Tibial artery (tissue), 4 donors: ENCODE results near the gene SOX30.
"Not testable (repeated sequence)": the region's sequence is repeated elsewhere in the genome, so short reads cannot be mapped to it uniquely, and the experiment has no call there.

Experiments used
- DNase-seq, 2 donors: peaks; one replicate each; pipeline ENCODE4 v3.0.0-alpha.2; 2019
- H3K27ac ChIP-seq, 2 donors: fragments of 200-600 bp; sonication (generic) in 1 of 2; 1 replicate in 1 of 2; 2 replicates in 1 of 2; pipeline ENCODE4 v1.5.1; 2018 to 2019; ENCODE audit warnings: mild to moderate bottlenecking in 1 of 2
- H3K27me3 ChIP-seq, 2 donors: fragments of 200-600 bp; sonication (generic) in 1 of 2; one replicate each; pipeline versions ENCODE4 v1.5.1 to v1.6.0; 2016 to 2019
- H3K36me3 ChIP-seq, 3 donors: fragments of 200-600 bp; sonication (generic) in 2 of 3; one replicate each; pipeline ENCODE4 v1.5.1; 2016 to 2019; ENCODE audit warnings: mild to moderate bottlenecking in 2 of 3
- H3K4me1 ChIP-seq, 4 donors: fragments of 200-600 bp; sonication (generic) in 2 of 4; 1 replicate in 3 of 4; 2 replicates in 1 of 4; pipeline ENCODE4 v1.5.1; 2016 to 2019
- H3K4me3 ChIP-seq, 2 donors: fragments of 200-600 bp; sonication (generic) in 1 of 2; 1 replicate in 1 of 2; 2 replicates in 1 of 2; pipeline ENCODE4 v1.5.1; 2018 to 2019; ENCODE audit warnings: mild to moderate bottlenecking in 2 of 2
- H3K9me3 ChIP-seq, 3 donors: fragments of 200-600 bp; sonication (generic) in 1 of 3; one replicate each; pipeline ENCODE4 v1.5.1; 2016 to 2019
- CTCF ChIP-seq, 2 experiments: fragments of 200-600 bp in 1 of 2; fragments of 450-650 bp in 1 of 2; IDR thresholded peaks; one replicate each; pipeline ENCODE4 v1.5.1; 2017 to 2019; ENCODE audit warnings: antibody characterized with exemption in 2 of 2, mild to moderate bottlenecking in 1 of 2, moderate library complexity in 1 of 2
- intact Hi-C: fragments of 100-400 bp; cut with DNase I; formaldehyde crosslinking; loops from one replicate; pipeline ENCODE4 v1.15.0; 2023; ENCODE audit warnings: low total_unique reads

SOX30 gene

DNA sequence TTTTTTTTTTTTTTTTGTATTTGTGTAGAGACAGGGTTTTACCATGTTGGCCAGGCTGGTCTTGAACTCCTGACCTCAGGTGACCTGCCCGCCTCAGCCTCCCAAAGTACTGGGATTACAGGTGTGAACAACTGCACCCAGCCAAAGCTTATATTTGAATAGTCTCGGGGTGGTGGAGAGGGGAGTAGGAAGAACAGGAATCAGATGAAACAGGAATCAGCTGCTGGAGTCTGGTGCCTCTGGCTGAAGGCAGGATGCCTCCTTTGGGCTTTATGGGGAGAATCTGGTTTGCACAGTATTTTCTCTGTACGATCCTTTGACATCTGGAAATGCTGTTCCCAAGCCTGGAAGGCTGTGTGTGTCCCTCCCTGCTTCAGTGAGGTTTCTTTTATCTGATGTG is 30.0 kb upstream of the SOX30 start:
- TF ChIP-seq CTCF (IDR thresholded peaks at IDR 0.05): no peak
- H3K27me3 ChIP-seq: no peaks in the 10 kb centered on the region

GRCh38 chr5:157681048-157681447 is 28.8 kb upstream of the SOX30 start:
- H3K9me3 ChIP-seq: no peaks in the 10 kb centered on the region
- intact Hi-C loops: no loop called here
- no peak for TF ChIP-seq CTCF (IDR thresholded peaks at IDR 0.05)
- no peak for DNase-seq
- H3K4me1 ChIP-seq: no peaks in the 10 kb centered on the region
- no peak overlapping the region for H3K27ac ChIP-seq
- no peaks in the 10 kb centered on the region for H3K36me3 ChIP-seq
- H3K4me3 ChIP-seq: no peak overlapping the region
- no peaks in the 10 kb centered on the region for H3K27me3 ChIP-seq

More for the DNA sequence above, 30.0 kb upstream of the SOX30 start:
- DNase-seq: no peak
- H3K9me3 ChIP-seq: no peaks in the 10 kb centered on the region
- intact Hi-C loops: no loop called here
- H3K4me1 ChIP-seq: no peaks in the 10 kb centered on the region
- H3K4me3 ChIP-seq: no peak overlapping the region
- no peaks in the 10 kb centered on the region for H3K36me3 ChIP-seq
- H3K27ac ChIP-seq: no peak overlapping the region

- TF ChIP-seq CTCF (IDR thresholded peaks at IDR 0.05): no peak
- H3K4me3 ChIP-seq: no peak overlapping the region
Observed at GRCh38 chr5:157680239-157680638, 28.0 kb upstream of the SOX30 start.

GRCh38 chr5:157679801-157680200 is 27.6 kb upstream of the SOX30 start:
- Histone ChIP-seq H3K4me3 (no peak overlapping the region), H3K27ac (no peak overlapping the region), H3K4me1 (no peaks in the 10 kb centered on the region), H3K36me3 (no peaks in the 10 kb centered on the region), H3K27me3 (no peaks in the 10 kb centered on the region), H3K9me3 (no peaks in the 10 kb centered on the region)
- TF ChIP-seq CTCF (IDR thresholded peaks at IDR 0.05): no peak
- intact Hi-C loops: no loop called here
- no peak for DNase-seq

More at GRCh38 chr5:157680239-157680638, 28.0 kb upstream of the SOX30 start:
- Histone ChIP-seq H3K9me3 (no peaks in the 10 kb centered on the region), H3K27ac (no peak overlapping the region), H3K27me3 (no peaks in the 10 kb centered on the region), H3K36me3 (no peaks in the 10 kb centered on the region), H3K4me1 (no peaks in the 10 kb centered on the region)
- intact Hi-C loops: no loop called here
- no peak for DNase-seq

- Histone ChIP-seq H3K36me3 (no peaks in the 10 kb centered on the region), H3K9me3 (no peaks in the 10 kb centered on the region), H3K27ac (no peak overlapping the region), H3K4me1 (no peaks in the 10 kb centered on the region), H3K4me3 (no peak overlapping the region), H3K27me3 (no peaks in the 10 kb centered on the region)
- intact Hi-C loops: no loop called here
- no peak for DNase-seq
- TF ChIP-seq CTCF (IDR thresholded peaks at IDR 0.05): no peak
Observed at GRCh38 chr5:157677931-157678330, 25.7 kb upstream of the SOX30 start.

DNA sequence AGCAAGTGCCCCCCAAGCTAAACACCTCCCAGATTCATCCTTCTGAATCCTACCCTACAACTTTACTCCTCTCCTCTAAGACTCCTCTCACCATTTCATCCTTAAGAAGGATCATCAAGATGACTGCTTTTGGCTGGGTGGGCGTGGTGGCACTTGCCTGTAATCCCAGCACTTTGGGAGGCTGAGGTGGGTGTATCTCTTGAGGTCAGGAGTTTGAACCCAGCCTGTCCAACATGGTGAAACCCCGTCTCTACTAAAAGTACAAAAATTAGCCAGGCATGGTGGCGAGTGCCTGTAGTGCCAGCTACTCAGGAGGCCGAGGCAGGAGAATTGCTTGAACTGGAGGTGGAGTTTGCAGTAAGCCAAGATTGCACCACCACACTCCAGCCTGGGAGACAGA is 22.1 kb upstream of the SOX30 start:
- H3K27me3 ChIP-seq, H3K4me3 ChIP-seq, H3K27ac ChIP-seq, H3K36me3 ChIP-seq, H3K9me3 ChIP-seq, DNase-seq, intact Hi-C loops: not testable (repeated sequence)
- H3K4me1 ChIP-seq: peaks cover 0 to 16% (median 4%) of the 10 kb centered on the region in 4 donors
